Neuron (in vitro differentiated cells): ENCODE results near the gene M6PR.
"Not testable (repeated sequence)": the region's sequence is repeated elsewhere in the genome, so short reads cannot be mapped to it uniquely, and the experiment has no call there.

Source experiments
- H2AFZ ChIP-seq: one replicate; pipeline ENCODE4 v1.6.1; 2013; ENCODE audit warnings: low read depth, mild to moderate bottlenecking, inconsistent platforms, low read length, moderate library complexity
- H3K27me3 ChIP-seq: one replicate; pipeline ENCODE4 v1.6.1; 2013; ENCODE audit warnings: low read length; ENCODE audit not compliant: insufficient read depth
- H3K36me3 ChIP-seq: one replicate; pipeline ENCODE4 v1.6.1; 2013; ENCODE audit warnings: low read length; ENCODE audit not compliant: insufficient read depth
- H3K4me1 ChIP-seq: one replicate; pipeline ENCODE4 v1.6.1; 2013; ENCODE audit warnings: low read length; ENCODE audit not compliant: insufficient read depth
- H3K4me3 ChIP-seq: 2 replicates; pipeline ENCODE4 v1.5.1; 2013; ENCODE audit warnings: mild to moderate bottlenecking, low read length, moderate library complexity
- H3K9me3 ChIP-seq: one replicate; pipeline ENCODE4 v1.6.1; 2013; ENCODE audit warnings: low read length

M6PR gene

DNA sequence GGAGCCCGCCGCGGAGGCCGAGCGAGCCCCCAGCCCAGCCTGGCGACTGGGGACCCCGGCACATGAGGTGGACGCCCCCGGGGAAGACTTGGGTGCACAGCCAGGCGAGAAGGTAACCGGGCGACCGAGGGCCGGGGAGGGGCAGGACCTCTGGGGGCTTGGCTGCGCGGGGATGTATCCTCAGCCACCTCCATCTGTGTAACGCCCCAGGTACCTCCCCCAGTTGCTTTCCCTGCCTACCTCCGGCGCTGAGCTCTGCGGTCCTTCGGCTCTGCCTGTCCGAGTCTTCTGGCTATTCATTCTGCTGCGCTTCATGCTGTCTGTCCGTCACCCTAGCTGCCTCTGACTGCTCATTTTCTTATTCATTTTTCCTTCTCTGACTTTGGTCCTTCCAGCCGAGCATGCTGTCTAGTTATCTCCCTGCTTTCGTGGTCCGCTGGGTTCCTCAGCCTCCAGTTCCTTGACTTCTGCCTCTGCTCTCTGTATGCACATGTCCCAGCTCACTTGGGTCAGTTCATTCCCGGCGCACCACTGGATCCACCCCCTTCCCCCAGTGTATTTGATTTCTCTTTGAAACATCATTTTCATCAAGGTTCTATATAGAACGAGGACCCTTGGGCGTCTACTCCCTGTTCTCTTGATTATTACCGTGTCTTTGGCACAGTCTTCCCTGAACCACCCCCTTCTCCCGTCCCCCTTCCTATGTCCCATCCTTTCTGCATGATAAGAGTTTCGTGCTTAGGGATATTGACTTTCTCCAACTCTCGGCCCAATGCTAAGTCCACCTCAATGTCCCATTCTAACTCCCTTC is 34.5 kb downstream of the M6PR start:
- no peak overlapping the region for H2AFZ ChIP-seq
- H3K27me3 ChIP-seq = no peaks in the 10 kb centered on the region
- H3K4me1 ChIP-seq = peaks cover 30% of the 10 kb centered on the region
- H3K4me3 ChIP-seq = peak overlapping the region; percentile 63
- peaks cover 14% of the 10 kb centered on the region for H3K36me3 ChIP-seq
- no peaks in the 10 kb centered on the region for H3K9me3 ChIP-seq

DNA sequence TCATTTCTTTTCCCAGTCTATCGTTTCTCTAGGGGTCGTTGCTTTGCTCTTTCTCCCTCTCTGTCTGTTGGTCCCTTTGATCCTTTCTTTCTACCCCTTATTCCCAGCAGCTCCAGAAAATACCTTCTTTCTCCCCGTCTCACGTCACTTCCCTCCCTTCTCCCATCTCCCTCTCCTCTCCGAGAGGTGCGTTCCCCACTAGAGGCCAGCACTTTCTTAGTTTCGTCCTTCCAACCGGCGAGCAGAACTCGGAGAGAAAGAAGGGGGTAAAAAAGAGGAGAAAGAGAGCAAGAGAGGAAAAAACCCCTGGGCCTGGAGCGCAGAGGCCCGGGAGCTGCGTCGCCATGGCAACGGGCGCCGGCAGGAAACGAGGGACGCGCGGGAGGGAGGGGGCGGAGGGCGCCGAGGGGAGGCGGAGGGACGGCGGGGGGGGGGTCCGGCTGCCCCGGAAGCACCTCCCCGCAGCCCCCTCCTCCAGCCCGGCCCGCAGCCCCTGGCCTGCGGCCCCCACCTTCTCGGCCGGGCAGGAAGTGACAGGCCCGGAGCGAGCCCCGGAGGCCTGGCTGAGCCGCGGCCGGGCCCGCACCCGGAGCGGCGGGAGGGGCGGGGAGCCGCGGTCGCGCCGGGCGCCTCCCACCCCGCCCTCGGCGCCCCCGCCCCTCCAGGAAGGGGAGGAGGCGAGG is 35.3 kb downstream of the M6PR start, which contains the start of gene PHC1:
Gene PHC1 (plus strand): TSS at position 477 of the 683 bp plus-strand sequence. CDS start 3,169 bp downstream, outside the sequence.
- not testable (repeated sequence) for H3K36me3 ChIP-seq, H3K9me3 ChIP-seq, H3K27me3 ChIP-seq

DNA sequence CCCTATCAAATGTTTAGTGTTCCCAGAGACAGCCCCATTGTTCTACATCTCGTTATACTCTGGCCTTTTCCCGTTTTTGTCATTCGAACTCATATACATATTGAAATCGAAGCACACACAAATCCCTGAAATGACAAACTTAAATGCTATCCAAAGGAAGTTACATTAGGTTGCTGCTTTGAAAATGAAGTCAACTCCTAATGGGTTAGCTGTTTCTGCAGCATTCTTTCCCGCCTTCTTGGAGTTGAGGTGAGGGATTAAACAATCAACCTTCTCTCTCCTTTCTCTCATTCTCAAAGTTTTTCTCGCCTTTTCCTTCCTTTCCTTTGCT is 35.8 kb downstream of the M6PR start:
- peak overlapping the region; percentile 44 for H2AFZ ChIP-seq
- peak overlapping the region; percentile 64 for H3K4me3 ChIP-seq
- no peaks in the 10 kb centered on the region for H3K9me3 ChIP-seq
- no peaks in the 10 kb centered on the region for H3K27me3 ChIP-seq
- H3K36me3 ChIP-seq = peaks cover 4% of the 10 kb centered on the region
- H3K4me1 ChIP-seq = peaks cover 32% of the 10 kb centered on the region

More for the DNA sequence above, 35.3 kb downstream of the M6PR start, which contains the start of gene PHC1:
- Histone ChIP-seq H3K4me1 (peaks cover 32% of the 10 kb centered on the region), H2AFZ (peak within 1 kb of the TSS; percentile 44), H3K4me3 (peak within 1 kb of the TSS; percentile 64)

DNA sequence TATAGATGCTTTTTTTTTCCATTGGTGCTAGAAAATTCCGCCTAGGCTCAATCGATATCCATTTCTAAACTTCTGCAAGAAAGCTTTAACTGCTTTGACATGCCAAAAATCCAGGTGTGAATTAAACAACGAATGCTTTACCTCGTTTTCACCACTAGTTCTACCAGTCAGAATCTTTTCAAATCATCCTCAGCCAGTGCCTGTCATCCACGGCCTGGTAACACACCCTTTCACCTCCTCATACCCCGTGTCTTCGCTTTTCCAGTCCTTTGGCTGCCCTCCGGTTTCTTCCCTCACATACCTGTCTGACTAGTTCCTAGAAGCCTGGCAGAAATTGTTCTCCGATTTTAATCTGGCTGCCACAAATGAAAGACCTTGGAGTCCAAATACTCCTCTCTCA is 36.5 kb downstream of the M6PR start:
- peak overlapping the region; percentile 44 for H2AFZ ChIP-seq
- H3K36me3 ChIP-seq = no peaks in the 10 kb centered on the region
- peaks cover 32% of the 10 kb centered on the region for H3K4me1 ChIP-seq
- H3K27me3 ChIP-seq = no peaks in the 10 kb centered on the region
- H3K9me3 ChIP-seq = no peaks in the 10 kb centered on the region
- peak overlapping the region; percentile 64 for H3K4me3 ChIP-seq

DNA sequence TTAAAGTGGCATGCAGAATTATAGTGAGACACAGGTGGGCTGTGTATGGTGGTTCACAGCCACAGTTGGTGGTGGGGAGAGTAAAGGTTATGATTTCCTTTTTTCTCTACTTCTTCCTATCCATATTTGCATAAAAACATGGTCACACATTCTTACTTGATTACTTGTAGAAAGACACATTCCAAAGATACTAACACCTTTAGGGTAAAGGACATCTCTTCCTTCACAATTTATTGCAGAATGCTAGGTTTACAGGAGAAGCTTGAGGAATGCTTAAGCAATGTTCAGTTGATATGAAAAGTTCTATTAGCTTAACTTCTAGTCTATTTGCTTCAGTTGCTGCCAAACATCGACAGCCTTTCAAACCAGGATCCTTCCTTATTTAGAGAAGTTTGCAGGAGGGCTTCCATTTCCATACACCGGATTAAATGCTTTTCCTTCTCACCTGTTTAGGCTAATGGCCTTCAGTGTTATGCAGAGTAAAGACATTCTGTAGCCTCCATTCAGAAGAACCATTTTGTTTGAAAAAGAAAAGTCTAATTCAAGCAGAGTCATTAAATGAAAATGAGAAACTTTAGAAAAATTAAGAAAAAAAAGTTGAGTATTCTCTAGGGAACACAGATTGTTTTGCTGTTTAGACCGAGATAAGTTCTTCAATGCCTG is 37.7 kb downstream of the M6PR start:
- H3K9me3 ChIP-seq = no peaks in the 10 kb centered on the region
- H3K36me3 ChIP-seq = no peaks in the 10 kb centered on the region
- H3K27me3 ChIP-seq = no peaks in the 10 kb centered on the region
- peaks cover 32% of the 10 kb centered on the region for H3K4me1 ChIP-seq
- H3K4me3 ChIP-seq = no peak overlapping the region
- H2AFZ ChIP-seq = no peak overlapping the region

DNA sequence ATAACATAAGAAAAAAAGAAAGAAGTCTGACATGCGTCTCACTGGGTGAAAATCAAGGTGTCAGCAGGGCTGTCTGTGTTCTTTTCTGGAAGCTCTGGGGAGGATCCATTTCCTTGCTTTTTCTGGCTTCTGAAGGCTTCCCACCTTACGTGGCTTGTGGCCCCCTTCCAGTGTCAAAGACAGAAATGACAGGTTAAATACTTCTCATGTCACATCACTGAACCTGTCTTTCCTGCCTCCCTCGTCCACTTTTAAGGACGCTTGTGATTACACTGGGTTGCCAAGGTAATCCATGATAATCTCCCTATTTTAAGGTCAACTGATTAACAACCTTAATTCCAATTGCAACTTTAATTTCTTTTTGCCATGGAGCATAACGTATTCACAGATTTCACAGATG is 39.7 kb downstream of the M6PR start:
- H3K9me3 ChIP-seq = no peaks in the 10 kb centered on the region
- peaks cover 17% of the 10 kb centered on the region for H3K4me1 ChIP-seq
- H3K4me3 ChIP-seq = no peak overlapping the region
- H3K27me3 ChIP-seq = no peaks in the 10 kb centered on the region
- no peaks in the 10 kb centered on the region for H3K36me3 ChIP-seq
- H2AFZ ChIP-seq = no peak overlapping the region

DNA sequence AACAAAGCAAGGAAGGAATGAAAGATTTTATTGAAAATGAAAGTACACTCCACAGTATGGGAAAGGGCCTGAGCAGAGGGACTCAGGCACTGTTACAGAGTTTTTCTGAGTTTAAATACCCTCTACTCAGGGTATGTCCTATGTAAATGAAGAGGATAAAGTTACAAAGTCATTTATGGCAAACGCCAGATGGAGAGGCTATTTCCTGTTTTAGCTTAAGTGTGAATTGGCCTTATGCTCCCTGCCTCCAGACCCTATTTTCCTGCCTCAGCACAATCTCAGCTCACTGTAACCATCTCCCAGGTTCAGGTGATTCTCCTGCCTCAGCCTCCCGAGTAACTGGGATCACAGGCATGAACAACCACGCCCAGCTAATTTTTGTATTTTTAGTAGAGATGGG is 41.9 kb downstream of the M6PR start:
- H3K4me3 ChIP-seq = no peak overlapping the region
- no peaks in the 10 kb centered on the region for H3K36me3 ChIP-seq
- peaks cover 13% of the 10 kb centered on the region for H3K4me1 ChIP-seq
- no peak overlapping the region for H2AFZ ChIP-seq
- H3K9me3 ChIP-seq = no peaks in the 10 kb centered on the region
- H3K27me3 ChIP-seq = no peaks in the 10 kb centered on the region

DNA sequence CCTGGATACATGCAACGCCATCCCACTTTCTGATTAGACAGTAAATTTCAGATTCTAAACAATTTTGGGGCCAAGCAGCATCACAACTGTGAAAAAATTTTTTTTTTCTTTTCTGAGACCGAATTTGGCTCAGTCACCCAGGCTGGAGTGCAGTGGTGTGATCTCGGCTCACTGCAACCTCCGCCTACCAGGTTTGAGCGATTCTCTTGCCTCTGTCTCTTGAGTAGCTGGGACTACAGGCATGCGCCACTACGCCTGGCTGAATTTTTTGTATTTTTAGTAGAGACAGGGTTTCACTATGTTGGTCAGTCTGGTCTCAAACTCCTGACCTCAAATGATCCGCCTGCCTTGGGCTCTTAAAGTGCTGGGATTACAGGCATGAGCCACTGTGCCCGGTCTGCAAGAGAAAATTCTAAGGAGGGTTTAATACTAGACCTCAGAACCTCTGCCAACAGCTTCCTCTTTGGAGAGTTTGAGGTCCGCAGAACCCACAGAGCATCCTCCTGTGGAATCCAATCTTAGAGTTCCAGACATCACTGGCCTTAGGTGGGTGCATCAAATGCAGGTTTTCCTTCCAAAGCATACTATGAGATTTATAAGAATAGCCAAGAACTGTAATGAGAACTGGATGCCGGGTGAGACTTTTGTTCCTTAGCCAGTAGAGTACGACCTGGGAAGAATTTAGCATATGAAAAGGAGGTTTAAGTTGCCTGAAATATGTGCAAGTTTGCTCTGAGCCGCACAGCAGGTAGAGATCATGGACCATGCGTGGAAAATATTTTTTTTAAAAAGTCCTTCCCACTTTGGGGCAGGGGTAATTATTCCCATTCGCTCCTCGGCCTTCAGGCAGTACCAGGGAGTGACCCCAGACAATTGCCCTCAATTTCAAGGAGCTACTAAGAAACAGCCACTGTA is 42.9 kb downstream of the M6PR start:
- H3K9me3 ChIP-seq = peaks cover 1% of the 10 kb centered on the region
- H3K4me1 ChIP-seq = peaks cover 4% of the 10 kb centered on the region
- no peaks in the 10 kb centered on the region for H3K36me3 ChIP-seq
- H3K27me3 ChIP-seq = no peaks in the 10 kb centered on the region
- H2AFZ ChIP-seq = no peak overlapping the region
- no peak overlapping the region for H3K4me3 ChIP-seq

DNA sequence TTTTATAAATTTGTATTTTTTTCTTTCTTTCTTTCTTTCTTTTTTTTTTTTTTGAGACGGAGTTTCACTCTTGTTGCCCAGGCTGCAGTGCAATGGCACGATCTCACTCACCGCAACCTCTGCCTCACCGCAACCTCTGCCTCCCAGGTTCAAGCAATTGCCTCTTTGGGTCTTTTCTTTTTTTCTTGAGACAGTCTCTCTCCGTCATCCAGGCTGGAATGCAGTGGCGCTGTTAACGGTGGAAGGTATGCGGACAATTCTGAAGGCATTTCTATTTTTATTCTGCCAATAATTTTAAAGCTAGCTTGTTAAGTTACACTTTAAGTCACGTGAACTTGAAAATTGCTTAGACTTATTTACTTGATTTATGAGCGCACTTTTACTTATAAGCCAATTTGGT is 43.9 kb downstream of the M6PR start:
- Histone ChIP-seq H3K9me3 (peaks cover 2% of the 10 kb centered on the region), H3K36me3 (no peaks in the 10 kb centered on the region), H3K27me3 (no peaks in the 10 kb centered on the region), H3K4me3 (no peak overlapping the region), H3K4me1 (peaks cover 4% of the 10 kb centered on the region), H2AFZ (no peak overlapping the region)

DNA sequence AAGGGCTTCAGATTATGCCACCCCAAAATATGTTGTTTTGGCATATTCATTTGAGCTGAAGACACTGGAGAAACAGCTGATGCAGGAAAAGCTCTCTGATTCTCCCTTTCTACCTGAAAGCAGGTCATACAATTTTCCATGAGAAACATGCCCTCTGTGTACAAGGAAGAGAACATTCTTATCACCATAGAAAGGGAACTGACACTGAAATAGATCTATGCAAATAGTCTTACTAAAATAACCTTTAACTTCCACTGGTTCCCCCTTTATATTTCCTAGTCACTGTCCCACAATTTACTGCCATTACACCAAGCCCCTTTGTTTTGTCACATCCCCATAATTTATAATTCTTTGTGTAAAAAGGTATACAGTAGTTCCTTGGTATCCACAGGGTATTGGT is 44.8 kb downstream of the M6PR start:
- peaks cover 2% of the 10 kb centered on the region for H3K9me3 ChIP-seq
- no peak overlapping the region for H3K4me3 ChIP-seq
- no peaks in the 10 kb centered on the region for H3K36me3 ChIP-seq
- no peaks in the 10 kb centered on the region for H3K27me3 ChIP-seq
- no peak overlapping the region for H2AFZ ChIP-seq
- H3K4me1 ChIP-seq = no peaks in the 10 kb centered on the region

DNA sequence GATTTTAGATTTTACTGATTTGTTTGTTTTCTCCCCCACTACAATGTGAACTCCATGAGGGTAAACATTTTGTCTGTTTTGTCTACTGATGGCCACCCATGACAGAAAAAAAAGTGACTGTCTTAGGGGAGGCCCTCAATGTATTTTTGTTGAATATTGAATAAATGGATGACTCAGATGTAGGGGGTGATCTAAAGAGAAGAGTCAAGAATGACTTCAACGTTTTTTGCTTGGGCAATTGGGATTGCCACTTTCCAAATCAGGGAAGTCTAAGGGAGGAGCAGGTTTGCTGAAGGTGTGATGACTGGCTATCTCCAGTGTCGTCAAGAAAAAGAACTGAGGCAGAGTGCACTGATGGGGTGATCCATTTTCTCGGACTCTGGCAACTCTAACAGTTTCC is 45.8 kb downstream of the M6PR start:
- peaks cover 2% of the 10 kb centered on the region for H3K9me3 ChIP-seq
- H3K4me3 ChIP-seq = no peak overlapping the region
- H2AFZ ChIP-seq = no peak overlapping the region
- no peaks in the 10 kb centered on the region for H3K4me1 ChIP-seq
- H3K36me3 ChIP-seq = no peaks in the 10 kb centered on the region
- H3K27me3 ChIP-seq = no peaks in the 10 kb centered on the region

DNA sequence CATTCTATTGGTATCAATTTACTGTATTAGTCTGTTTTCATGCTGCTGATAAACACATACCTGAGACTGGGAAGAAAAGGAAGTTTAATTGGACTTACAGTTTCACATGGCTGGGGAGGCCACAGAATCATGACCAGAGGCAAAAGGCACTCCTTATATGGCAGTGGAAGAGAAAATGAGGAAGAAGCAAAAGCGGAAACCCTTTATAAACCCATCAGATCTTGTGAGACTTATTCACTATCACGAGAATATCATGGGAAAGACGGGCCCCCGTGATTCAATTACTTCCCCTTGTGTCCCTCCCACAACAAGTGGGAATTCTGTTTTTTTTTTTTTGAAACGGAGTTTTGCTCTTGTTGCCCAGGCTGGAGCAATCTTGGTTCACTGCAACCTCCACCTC is 46.7 kb downstream of the M6PR start:
- H3K4me1 ChIP-seq, H3K27me3 ChIP-seq, H3K36me3 ChIP-seq, H3K4me3 ChIP-seq, H2AFZ ChIP-seq, H3K9me3 ChIP-seq: not testable (repeated sequence)
